ENCODE data around the gene ANO4.
"Not testable (repeated sequence)": the region's sequence is repeated elsewhere in the genome, so short reads cannot be mapped to it uniquely, and the experiment has no call there.

ANO4 gene

GRCh38 chr12:100877776-100878175, 83.2 kb downstream of the ANO4 start:
- DNase-seq, result no peak

- no peak for DNase-seq
Observed at GRCh38 chr12:100895192-100895591, 100.6 kb downstream of the ANO4 start.

- DNase-seq, result no peak
Observed at GRCh38 chr12:100896192-100896591, 101.6 kb downstream of the ANO4 start.

- DNase-seq, result no peak
Observed at GRCh38 chr12:100897240-100897639, 102.7 kb downstream of the ANO4 start.

- no peak for DNase-seq
Observed at GRCh38 chr12:100899301-100899700, 104.7 kb downstream of the ANO4 start.

GRCh38 chr12:100900808-100901207, 106.2 kb downstream of the ANO4 start:
- no peak for DNase-seq

GRCh38 chr12:100901266-100901665, 106.7 kb downstream of the ANO4 start:
- no peak for DNase-seq

GRCh38 chr12:100904270-100904669, 109.7 kb downstream of the ANO4 start:
- DNase-seq, result no peak

GRCh38 chr12:100908501-100908900, 113.9 kb downstream of the ANO4 start:
- DNase-seq, result no peak

GRCh38 chr12:100913872-100914592, 119.5 kb downstream of the ANO4 start:
- DNase-seq, result no peak

- DNase-seq, result no peak
Observed at GRCh38 chr12:100919116-100919515, 124.5 kb downstream of the ANO4 start.

GRCh38 chr12:100920493-100920892, 125.9 kb downstream of the ANO4 start:
- DNase-seq, result no peak

- no peak for DNase-seq
Observed at GRCh38 chr12:100926669-100927248, 132.2 kb downstream of the ANO4 start.

GRCh38 chr12:100927826-100928225, 133.2 kb downstream of the ANO4 start:
- no peak for DNase-seq

- DNase-seq, result no peak
Observed at GRCh38 chr12:100932571-100932970, 138.0 kb downstream of the ANO4 start.

GRCh38 chr12:100933531-100933930, 139.0 kb downstream of the ANO4 start:
- not testable (repeated sequence) for DNase-seq

GRCh38 chr12:100935929-100936328, 141.4 kb downstream of the ANO4 start:
- no peak for DNase-seq

- no peak for DNase-seq
Observed at GRCh38 chr12:100936661-100937060, 142.1 kb downstream of the ANO4 start.

- no peak for DNase-seq
Observed at GRCh38 chr12:100940503-100940902, 145.9 kb downstream of the ANO4 start.

GRCh38 chr12:100942984-100943749, 148.6 kb downstream of the ANO4 start:
- no peak for DNase-seq

GRCh38 chr12:100951756-100952155, 157.2 kb downstream of the ANO4 start:
- no peak for DNase-seq

GRCh38 chr12:100953217-100953616, 158.6 kb downstream of the ANO4 start:
- no peak for DNase-seq

GRCh38 chr12:100953677-100954076, 159.1 kb downstream of the ANO4 start:
- no peak for DNase-seq

- DNase-seq, result no peak
Observed at GRCh38 chr12:100954118-100954517, 159.5 kb downstream of the ANO4 start.

Data from NCI-H1694 (cell line).